ENCODE measurements around the gene ADCY5.

- TF ChIP-seq CTCF (IDR thresholded peaks at IDR 0.05) (no peak), POLR2A (IDR thresholded peaks at IDR 0.05) (no peak)
Measured at GRCh38 chr3:123371426-123371825, 77.5 kb downstream of the ADCY5 start.

Data from lower leg skin (tissue), 3 donors.